Activated T-cell treated with anti-CD3 and anti-CD28 coated beads, Interleukin-2, amount 50 U/mL, for 48 hours (primary cell): Measurements from ENCODE around the gene LMBR1.
A peak's percentile ranks its signal among the peaks of the same experiment; 100 is the strongest.
"Not testable (repeated sequence)": the region's sequence is repeated elsewhere in the genome, so short reads cannot be mapped to it uniquely, and the experiment has no call there.

ENCODE experiments used
- DNase-seq, 2 experiments: peaks; one replicate each; pipeline ENCODE4 v3.0.0-alpha.2; 2020

LMBR1 gene

GRCh38 chr7:156892821-156893706, at the start of gene LMBR1:
Gene LMBR1, minus strand, starts transcription at chr7:156893183. Its CDS starts 190 bp downstream, at chr7:156892993.
- DNase-seq: peak; percentile 95 to 98

- DNase-seq: peak; percentile 30 to 44
Measured at GRCh38 chr7:156942708-156943090, 49.7 kb upstream of the LMBR1 start.

GRCh38 chr7:156941393-156942182, 48.6 kb upstream of the LMBR1 start:
- no peak for DNase-seq

- DNase-seq: no peak
Measured at GRCh38 chr7:156940421-156941122, 47.6 kb upstream of the LMBR1 start.

- not testable (repeated sequence) for DNase-seq
Measured at GRCh38 chr7:156936766-156937165, 43.8 kb upstream of the LMBR1 start.

- DNase-seq: no peak
Measured at GRCh38 chr7:156935250-156935649, 42.3 kb upstream of the LMBR1 start.

GRCh38 chr7:156932006-156932405, 39.0 kb upstream of the LMBR1 start:
- DNase-seq: no peak

- DNase-seq: no peak
Measured at GRCh38 chr7:156929789-156930539, 37.0 kb upstream of the LMBR1 start.

- no peak for DNase-seq
Measured at GRCh38 chr7:156928406-156928747, 35.4 kb upstream of the LMBR1 start.

GRCh38 chr7:156927571-156928405, 34.8 kb upstream of the LMBR1 start:
- no peak for DNase-seq

- not testable (repeated sequence) for DNase-seq
Measured at GRCh38 chr7:156925821-156926220, 32.8 kb upstream of the LMBR1 start.

- DNase-seq: not testable (repeated sequence)
Measured at GRCh38 chr7:156922304-156922703, 29.3 kb upstream of the LMBR1 start.

GRCh38 chr7:156920487-156921373, 27.7 kb upstream of the LMBR1 start:
- not testable (repeated sequence) for DNase-seq

GRCh38 chr7:156920076-156920475, 27.1 kb upstream of the LMBR1 start:
- DNase-seq: no peak

- no peak for DNase-seq
Measured at GRCh38 chr7:156919132-156919713, 26.2 kb upstream of the LMBR1 start.

GRCh38 chr7:156918635-156919034, 25.7 kb upstream of the LMBR1 start:
- no peak for DNase-seq

- not testable (repeated sequence) for DNase-seq
Measured at GRCh38 chr7:156909574-156910252, 16.7 kb upstream of the LMBR1 start.

- no peak for DNase-seq
Measured at GRCh38 chr7:156907656-156908055, 14.7 kb upstream of the LMBR1 start.

GRCh38 chr7:156906200-156906649, 13.2 kb upstream of the LMBR1 start:
- DNase-seq: no peak
